HG02973 (cell line): ENCODE data around the gene CAMK1D.

Source experiments
- ATAC-seq: cut with Tn5 transposase; IDR thresholded peaks from one replicate; pipeline ENCODE4 v1.9.1; 2021; ENCODE audit warnings: moderate library complexity; ENCODE audit not compliant: unreplicated experiment

Gene CAMK1D

GRCh38 chr10:12369982-12370381 is 20.6 kb downstream of the CAMK1D start:
- no peak for ATAC-seq

- no peak for ATAC-seq
These were observed 23.5 kb downstream of the CAMK1D start for GRCh38 chr10:12372846-12373245.

- no peak for ATAC-seq
These were observed 25.7 kb downstream of the CAMK1D start for GRCh38 chr10:12375076-12375504.

DNA sequence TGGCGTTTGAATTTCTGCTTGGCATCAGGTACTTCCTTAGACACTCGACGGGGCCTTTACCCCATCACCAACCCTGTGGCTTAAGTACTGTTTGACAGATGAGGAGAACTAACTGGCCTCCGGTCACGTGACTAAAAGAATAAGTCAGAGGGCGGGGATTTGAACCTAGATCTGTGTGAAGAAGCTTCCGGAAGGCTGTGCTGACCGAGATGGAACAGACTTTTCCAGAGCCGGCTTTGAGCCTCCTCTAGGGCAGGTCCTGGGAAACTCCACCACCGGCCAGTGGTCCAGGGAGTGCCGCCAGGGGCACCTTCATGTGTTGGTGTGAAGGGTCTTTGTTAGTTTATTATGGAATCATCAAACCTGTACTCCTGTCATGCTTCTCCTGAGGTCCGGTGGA is 26.9 kb downstream of the CAMK1D start:
- ATAC-seq = no peak

DNA sequence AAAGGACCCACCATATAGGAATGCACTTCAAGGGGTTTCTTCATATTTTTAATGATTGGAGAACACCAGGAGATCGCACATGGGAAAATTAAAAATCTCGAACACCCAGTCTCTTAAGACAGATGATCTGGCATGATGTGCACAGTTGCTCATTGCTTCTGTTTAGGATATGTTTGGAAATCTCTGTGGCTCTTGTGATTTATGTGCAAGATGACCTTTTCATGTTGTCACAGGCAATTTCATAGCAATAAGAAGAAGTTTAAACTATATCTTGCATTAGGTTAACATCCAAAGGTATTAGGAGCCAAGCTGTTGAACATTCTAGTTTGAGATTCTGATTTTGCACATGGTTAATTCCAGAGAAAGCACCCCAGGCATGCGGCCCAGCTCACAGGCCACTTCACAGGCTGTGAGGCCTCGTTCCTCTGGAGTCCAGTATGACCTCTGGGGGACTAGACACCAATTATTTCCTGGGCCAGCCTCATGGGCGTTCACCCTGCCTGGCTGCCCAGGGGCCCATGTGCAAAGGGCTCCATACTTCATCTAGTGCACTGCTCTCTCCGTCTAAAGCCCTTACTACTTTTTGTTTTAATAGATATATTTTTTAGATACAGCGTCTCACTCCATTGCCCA is 28.4 kb downstream of the CAMK1D start:
- no peak for ATAC-seq

DNA sequence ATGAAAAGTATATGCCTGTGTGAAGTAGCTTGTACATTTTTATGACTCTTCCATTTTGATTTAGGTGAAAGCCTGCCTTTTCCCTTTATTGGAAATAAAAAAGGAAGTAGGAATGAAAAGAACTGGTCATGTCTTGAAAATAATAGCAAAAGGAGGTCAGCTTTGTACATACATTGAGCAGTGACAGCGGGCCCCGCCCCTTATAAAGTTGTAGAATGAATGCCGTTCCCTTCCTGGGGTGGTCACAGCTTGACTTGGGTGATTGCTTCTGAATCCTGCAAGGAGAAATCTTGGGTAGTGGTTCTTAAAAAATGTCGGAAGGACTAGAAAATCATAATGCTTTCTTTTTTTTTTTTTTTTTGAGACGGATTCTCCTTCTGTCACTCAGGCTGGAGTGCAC is 31.7 kb downstream of the CAMK1D start:
- no peak for ATAC-seq

DNA sequence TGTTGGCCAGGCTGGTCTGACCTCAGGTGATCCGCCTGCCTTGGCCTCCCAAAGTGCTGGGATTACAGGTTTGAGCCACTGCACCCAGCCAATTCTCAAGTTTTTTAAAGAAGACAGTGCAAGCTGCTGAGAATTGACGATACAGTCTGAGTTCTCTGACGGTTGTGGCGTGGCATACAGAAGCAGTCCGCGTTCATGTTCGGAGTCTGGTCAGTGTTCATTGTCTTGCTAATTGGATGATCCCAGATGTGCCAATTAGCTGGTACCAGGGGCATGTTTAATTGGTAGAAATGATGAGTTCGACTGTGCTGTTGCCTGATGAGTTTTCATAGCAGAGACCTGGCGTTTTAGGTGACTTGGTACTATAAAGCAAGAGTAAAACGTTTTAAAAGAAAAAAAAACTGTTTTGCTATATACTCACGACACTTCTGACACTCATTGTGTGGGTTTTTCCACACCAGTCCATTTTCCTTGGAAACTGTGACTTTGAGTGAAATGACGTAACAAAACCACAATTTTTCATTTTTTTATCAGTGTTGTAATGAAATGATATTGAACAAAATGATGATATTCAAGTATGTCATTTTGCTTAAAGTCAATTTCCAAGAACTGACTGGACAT is 32.3 kb downstream of the CAMK1D start:
- no peak for ATAC-seq

DNA sequence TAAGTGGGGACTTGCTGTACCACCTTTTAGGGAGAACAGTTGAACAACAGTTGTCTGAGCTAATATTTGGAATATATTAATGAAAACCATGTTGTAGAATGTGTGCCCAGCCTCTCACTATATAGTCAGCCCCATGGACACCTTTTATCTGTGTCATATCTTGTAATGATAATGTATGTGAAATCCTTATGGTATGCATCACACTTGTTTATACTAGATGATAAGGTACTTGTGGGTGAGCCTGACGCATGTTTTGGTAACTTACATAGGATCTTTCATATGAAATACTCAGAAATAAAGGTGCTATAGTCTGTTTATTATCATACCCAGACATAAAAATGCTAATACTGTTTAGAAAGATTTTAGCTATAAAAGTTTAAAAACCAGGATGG is 32.8 kb downstream of the CAMK1D start:
- no peak for ATAC-seq

DNA sequence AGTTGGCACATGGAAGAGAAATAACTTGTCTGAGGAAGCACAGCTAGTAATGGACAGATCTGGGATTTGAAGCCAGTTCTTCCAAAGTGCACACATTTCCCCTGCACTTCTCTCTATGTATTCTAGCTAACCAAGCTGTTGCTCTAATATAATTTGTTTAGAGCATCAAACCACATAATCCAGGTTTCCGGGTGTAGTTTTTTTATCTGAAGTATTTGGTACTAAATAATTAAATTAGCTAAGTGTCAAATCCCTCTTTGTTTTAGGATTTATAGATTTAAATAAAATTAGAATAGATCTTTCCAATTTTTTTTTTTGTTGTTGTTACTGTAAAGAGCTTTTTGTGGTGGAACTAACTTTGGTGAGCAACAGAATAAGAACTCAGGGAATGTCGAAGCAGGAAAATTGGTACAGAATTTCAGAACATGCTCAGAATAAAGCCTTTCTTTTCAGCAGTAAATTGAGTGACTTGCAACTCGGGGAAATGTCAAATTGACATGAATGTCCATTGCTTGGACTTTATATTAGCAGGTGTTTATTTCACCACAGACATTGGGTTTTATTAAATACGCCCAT is 33.7 kb downstream of the CAMK1D start:
- no peak for ATAC-seq

- ATAC-seq = no peak
These were observed 35.6 kb downstream of the CAMK1D start for GRCh38 chr10:12384906-12385305.

GRCh38 chr10:12387561-12388210 is 38.3 kb downstream of the CAMK1D start:
- ATAC-seq = no peak

GRCh38 chr10:12388671-12389070 is 39.3 kb downstream of the CAMK1D start:
- ATAC-seq = no peak

- ATAC-seq = no peak
These were observed 39.9 kb downstream of the CAMK1D start for GRCh38 chr10:12389154-12389734.

DNA sequence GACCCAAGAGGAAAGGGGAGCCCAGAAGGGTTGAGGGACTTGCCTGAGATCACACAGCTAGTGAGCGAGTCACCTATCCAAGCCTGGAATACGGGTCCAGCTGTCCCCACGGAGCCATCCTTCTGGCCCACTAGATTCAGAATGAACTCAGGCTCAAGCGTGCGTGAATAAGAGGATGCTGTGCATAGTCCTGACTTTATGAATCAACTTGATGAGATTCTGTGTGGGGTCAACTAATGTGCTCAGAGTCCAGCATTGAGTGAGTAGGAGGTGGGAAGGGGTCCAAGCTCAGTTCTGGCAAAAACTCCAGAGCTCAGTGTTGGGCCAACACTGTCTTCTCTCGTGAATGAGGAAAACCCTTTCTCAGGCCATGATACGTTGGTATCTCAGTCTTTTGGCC is 41.4 kb downstream of the CAMK1D start:
- no peak for ATAC-seq

- ATAC-seq = no peak
These were observed 41.9 kb downstream of the CAMK1D start for GRCh38 chr10:12391206-12391605.

- no peak for ATAC-seq
These were observed 44.5 kb downstream of the CAMK1D start for GRCh38 chr10:12393831-12394230.

- ATAC-seq = no peak
These were observed 45.1 kb downstream of the CAMK1D start for GRCh38 chr10:12394241-12395033.

DNA sequence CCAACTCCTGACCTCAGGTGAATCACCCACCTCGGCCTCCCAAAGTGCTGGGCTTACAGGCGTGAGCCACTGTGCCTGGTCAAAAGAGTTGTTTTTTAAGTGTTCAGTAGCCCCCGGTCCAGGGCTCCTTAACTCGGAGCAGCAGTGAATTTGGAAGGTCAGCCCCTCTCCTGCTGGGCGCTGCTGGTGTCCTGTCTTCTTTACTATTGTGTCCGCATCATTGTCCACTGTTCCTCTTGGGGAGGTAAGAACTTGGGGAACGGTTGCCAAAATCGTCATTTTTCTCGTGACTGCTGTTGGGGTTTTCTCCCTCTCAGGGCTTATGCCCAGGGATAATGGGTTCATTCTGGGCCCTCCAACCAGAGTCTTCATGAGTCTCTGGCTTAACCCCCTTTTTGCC is 46.7 kb downstream of the CAMK1D start:
- no peak for ATAC-seq

- no peak for ATAC-seq
These were observed 47.2 kb downstream of the CAMK1D start for GRCh38 chr10:12396567-12396966.

- no peak for ATAC-seq
These were observed 48.0 kb downstream of the CAMK1D start for GRCh38 chr10:12397147-12397896.
